ENCODE measurements around the gene ATE1.
A peak's percentile ranks its signal among the peaks of the same experiment; 100 is the strongest.
"Not testable (repeated sequence)": the region's sequence is repeated elsewhere in the genome, so short reads cannot be mapped to it uniquely, and the experiment has no call there.

ATE1 gene

DNA sequence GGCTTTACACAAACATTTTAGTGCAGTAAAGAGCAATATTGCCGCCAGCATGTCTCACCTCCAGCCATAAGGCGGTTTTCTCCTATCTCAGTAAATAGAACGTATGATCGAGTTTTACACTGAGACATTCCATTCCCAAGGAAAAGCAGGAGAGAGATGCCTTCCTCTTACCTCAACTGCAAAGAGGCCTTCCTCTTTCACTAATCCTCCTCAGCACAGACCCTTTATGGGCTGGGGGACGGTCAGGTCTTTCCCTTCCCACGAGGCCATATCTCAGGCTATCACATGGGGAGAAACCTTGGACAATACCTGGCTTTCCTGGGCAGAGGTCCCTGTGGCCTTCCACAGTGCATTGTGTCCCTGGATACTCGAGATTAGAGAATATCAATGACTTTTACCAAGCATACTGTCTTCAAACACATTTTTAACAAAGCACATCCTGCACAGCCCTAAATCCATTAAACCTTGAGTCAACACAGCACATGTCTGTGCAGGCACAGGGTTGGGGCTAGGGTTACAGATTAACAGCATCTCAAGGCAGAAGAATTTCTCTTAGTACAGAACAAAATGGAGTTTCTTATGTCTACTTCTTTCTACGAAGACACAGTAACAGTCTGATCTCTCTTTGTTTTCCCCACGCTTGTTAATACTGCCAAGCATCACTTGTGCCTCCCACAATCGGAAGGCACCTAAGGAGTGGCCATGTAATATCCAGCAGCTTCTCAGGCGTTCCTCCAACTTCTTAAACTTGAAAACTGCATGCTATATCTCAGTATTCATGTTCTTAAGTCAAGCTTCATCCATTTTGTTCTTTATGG is 2.6 kb upstream of the ATE1 start:
- DNase-seq (ENCODE audit: low read depth): not testable (repeated sequence)

DNA sequence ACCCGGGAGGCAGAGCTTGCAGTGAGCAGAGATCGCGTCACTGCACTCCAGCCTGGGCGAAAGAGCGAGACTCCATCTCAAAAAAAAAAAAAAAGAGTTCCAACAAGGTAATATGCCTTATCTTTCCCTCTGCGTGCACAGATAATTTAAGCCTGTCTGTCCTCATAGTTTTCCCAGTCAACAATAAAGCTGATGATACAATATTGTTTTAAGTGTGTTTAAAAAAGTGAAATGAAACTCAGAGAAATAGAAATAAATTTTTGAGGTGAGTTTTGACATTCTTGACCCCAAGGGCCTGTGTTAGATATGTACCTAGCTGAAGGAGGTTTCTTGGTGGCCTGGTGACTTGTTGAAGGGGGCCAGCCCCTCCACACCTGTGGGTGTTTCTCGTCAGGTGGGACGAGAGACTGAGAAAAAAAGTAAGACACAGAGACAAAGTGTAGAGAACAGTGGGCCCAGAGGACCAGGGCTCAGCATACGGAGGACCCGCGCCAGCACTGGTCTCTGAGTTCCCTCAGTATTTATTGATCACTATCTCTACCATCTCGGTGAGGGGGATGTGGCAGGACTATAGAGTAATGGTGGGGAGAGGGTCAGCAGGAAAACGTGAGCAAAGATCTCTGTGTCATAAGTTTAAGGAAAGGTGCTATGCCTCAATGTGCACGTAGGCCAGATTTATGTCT is 1.9 kb upstream of the ATE1 start:
- DNase-seq (ENCODE audit: low read depth): not testable (repeated sequence)

DNA sequence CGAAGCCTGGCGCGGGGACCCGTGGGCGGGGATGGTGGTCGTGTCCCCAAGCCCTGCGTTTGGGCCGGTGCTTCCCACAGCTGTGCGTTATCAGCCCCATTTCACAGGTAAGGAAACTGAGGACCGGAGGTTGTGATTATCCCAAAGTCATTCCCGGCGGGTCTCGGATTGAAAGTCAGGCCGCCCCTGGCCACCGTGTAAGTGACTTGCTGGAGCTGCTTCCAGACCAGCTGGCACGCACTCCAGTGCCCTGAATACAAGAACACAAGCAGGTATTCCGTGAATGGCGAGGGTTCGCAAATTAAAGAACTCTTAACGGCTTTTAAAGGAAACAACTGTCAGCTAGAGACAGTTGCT is 675 bp upstream of the ATE1 start:
- no peak for DNase-seq (ENCODE audit: low read depth)

DNA sequence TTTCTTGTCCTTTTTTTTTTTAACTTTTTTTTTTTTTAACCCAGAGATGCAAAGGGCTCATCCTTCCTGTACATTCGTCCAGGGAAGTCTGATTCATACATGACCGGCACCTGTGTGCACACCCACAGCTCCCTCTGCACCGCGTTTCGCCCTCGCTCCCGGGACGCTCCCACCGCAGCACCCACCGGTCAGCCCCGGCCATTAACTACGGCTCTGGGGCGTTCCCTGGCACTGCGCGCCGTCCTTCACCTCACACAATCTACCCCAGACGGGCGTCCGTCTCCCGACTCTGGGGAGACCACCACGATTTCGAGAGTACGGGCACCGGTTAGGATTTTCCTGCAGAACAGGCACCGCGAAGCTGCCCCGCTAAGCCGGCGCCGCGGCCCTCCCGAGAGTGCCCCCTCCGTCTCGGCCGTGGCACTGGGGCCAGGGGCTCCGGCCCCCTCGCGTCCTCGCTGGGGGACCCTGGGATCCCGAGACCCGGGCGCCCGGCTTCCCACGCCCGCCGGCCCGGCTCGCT is 452 bp downstream of the ATE1 start:
- DNase-seq (ENCODE audit: low read depth): no peak

DNA sequence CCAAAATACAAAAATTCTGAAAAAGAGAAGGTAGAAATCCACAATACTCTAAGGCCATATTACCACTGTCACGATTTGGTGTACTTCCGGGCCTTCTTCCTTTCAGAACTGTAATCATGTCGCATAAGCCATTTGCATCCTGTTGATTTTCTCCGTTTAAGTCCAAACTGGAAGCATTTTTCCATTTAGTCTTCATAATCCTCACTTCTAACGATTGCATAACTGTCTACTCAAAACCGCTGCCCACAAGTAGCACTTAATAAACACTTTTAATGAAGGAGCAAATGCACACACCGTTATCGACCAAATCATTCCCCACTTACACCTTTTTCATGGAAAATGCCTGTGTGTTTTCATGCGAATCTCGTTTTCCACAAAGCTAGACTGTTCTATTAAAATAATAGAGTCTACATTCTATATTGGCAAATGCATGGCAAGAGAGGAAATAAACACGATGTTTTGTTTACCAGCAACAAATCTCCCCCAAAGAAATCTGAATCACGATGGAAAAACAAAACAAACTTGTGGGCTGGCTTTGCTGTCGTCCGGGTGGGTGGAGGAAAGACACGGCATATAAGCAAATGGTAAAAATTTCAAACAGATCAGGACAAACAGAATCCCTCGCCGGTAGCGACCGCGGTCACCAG is 1.0 kb downstream of the ATE1 start:
- DNase-seq (ENCODE audit: low read depth): no peak

DNA sequence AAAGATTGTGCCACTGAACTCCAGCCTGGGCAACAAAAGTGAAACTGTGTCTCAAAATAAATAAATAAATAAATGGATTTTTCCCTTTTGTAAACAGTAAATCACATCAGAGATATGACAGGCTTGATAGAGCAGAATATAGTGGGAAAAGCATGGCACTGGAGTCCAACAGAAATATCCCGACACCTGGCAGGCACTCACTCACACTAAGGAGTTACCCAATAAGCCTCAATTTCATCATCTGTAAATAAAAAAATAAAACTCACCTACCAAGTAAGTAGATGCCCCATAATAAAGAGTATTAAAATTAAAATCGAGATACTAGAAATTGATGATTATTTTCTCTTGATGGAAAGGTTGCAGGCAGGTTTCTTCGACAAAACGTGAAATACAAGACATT is 1.7 kb downstream of the ATE1 start:
- no peak for DNase-seq (ENCODE audit: low read depth)

DNA sequence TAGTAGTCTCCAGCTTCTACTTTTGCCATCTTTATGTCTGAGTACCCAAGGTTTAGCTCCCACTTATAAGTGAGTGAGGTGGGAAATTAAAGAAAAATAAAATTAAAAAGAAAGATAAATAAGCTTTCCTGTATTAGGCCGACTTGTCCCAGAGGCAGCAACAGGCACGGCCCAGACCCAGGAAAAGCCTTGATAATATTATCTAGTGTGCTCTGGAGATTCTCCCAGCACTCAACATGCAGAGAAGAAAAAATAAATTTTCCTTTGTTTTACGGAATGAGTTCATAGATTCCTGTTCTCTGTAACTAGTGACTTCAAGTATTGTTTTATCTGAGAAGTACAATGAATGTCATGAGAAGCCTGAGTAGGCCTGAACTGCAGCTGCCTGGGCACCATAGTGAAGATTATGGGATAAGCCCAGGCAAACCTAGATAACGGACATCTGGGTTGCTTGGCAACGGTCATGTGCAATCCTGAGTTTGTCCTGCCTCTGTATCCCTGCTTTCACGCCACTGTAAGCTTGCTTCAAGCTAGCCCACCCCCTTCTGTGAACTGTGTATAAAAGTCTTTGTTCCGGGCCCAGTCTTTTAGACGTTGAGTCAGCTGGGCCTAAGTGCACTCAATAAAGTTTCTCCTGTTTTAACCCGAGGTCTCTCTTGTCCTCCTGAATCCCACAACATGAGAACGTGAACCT is 6.4 kb downstream of the ATE1 start:
- no peak for DNase-seq (ENCODE audit: low read depth)

DNA sequence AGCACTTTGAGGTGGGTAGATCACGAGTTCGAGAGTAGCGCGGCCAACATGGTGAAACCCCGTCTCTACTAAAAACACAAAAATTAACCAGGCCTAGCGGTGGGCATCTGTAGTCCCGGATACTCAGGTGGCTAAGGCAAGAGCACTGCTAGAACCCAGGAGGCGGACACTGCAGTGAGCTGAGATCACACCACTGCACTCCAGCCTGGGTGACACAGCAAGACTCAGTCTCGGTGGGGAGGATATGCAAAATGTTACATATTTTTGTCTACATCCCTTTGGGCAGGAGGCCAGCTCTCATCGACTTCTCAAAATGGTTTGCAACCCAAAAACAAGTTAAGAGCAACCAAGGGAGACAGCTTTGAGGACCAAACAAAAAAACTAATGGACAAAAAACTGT is 8.2 kb downstream of the ATE1 start:
- DNase-seq (ENCODE audit: low read depth): no peak

DNA sequence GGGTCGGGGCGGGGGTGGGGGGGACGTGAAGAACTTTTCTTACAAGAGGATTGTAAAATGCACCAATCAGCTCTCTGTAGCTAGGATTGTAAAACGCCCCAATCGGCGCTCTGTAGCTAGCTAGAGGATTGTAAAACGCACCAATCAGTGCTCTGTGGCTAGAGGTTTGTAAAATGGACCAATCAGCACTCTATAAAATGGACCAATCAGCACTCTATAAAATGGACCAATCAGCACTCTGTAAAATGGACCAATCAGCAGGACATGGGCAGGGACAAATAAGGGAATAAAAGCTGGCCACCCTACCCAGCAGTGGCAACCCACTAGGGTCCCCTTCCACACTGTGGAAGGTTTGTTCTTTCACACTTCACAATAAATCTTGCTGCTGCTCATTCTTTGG is 9.0 kb downstream of the ATE1 start:
- DNase-seq (ENCODE audit: low read depth): not testable (repeated sequence)

DNA sequence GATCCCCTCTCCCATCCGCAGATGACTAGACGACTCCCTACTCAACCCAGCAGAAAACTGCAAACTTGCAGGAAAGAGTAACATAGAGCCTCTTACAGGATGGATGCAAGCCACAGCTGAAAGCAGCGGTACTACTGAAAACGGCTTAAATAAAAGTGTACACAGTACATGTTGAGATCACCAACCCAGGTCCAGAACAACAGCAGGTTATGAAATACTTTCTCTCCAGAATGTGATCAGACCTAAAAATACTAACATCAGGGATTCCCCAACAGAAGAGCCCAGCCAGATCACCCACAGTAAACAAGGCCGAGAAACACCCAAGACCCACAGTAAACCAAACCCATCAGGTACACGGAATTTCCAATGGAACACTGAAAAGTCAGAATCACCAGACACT is 13.2 kb downstream of the ATE1 start:
- DNase-seq (ENCODE audit: low read depth): no peak

DNA sequence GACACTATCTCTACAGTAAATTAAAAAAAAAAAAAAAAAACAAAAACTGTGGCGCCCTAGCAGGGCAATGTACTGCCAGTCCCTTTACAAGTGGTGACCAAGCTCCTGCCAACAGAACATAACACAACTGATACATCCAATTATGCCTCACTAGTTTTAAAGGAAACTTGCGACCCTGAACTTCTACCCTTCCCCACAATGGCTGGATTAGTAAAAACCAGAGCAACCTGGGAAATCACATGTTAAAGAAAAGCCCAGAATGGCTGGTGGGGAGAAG is 16.5 kb downstream of the ATE1 start:
- DNase-seq (ENCODE audit: low read depth): no peak

DNA sequence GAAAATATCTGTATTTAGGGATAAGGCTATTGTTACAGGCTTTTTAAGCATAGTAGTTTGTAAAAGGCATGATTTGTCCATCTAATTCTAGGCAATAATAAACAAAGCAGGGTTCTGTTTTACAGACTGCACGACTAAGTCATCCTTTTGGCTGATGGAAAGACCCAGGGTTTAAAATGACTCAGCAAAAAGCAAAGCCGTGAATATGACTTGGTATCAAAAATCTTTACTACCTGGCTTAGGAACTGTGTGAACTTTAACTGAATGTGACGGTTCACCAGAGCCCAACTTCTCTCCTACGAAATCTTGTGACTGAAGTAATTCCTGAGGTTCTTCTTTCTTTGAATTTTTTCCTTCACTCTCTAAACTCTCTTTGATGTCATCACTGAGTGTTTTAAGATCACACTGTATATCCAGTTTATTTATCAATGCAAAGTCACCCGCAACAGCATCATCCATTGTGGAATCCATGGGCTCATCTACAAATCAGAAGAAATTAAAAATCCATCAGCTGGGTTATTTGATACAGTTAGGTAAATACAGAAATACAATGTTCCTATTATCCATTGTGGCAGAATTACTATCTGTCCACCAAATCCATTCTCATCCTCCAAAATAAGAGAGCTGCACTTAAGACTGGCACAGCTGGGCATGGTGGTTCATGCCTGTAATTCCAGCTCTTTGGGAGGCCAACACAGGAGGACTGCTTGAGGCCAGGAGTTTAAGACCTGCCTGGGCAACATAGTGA is 17.0 kb downstream of the ATE1 start:
- no peak for DNase-seq (ENCODE audit: low read depth)

DNA sequence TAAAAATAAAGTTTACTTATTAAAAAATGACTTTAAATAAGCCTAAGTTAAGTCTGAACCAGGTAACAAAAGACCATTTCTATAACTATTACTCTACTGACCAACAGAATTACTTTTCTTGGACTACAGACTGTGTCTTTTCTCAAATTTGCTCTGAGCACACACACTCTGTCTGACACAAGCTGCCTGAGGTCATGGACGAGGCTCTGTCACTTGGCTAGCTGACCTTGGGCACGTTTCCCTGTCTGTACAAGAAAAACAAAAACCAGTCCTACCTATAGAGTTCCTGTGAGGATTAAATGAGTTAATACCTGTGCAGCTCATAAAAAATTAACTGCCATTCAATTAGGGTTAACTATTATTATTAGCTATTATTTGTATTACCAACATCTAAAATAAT is 22.9 kb downstream of the ATE1 start:
- DNase-seq (ENCODE audit: low read depth): no peak

DNA sequence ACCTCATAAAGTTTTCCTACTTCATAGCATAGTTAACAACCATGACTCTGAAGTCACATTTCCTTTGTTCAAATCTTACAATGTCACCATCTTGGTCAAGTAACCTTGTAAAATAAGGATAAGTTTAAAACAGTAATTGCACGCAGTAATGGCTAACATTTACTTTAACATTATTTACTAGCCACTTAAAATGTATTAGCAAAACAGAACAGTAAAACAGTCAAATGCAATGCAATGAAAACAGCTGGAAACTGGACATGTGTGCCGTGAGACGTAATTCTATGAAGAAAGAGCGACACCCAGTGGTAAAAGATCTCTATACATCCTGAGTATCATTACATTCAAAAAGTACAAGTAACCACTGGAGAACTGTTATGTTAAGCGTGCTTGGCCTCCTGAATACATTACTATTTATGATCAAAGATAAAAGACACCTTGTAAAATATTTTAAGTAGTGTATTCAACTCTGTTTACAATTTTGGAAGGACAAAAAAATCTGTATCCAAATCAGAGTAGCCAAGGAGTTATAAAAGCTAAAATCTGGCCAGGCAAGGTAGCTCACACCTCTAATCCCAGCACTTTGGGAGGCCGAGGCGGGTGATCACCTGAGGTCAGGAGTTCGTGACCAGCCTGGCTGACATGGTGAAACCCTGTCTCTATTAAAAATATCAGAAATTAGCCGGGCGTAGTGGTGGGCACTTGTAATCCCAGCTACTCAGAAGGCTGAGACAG is 27.2 kb downstream of the ATE1 start:
- no peak for DNase-seq (ENCODE audit: low read depth)

DNA sequence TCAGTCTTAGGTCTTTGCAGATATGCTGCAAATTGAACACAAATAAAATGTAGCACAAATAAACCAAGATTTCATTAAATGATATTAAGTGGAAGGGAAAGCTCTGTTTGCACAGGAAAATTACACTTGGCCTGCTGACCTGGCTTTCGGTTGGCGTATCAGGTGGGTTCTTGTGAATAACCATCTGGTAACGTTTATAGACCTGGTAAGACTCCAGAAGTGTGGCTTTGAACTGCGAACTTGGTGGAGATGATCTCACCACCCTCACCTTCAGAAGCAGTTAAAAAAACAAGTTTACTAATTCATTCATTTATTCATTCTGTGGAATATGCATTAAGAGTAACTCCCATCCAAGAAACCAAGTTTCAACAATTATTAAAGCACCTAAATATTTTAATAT is 28.1 kb downstream of the ATE1 start:
- DNase-seq (ENCODE audit: low read depth): no peak

DNA sequence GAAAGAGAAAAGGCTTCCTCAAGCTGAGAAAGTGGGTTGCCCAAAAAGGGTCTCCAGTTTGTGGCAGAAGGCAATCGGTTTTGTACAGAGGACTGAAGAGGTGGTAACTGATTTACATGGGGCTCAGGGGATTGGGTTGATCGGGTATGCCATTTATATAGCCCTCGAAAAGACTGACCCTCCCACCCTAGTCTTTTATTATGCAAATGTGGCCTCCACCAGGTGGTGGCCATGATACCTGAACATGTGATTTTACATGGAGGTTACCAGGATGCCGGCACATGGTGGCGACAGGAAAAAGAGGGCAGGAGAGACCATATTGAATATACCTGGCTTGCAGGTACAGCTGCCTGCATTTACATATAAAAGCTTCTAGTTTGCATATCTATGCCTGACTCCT is 36.7 kb downstream of the ATE1 start:
- DNase-seq (ENCODE audit: low read depth): no peak

DNA sequence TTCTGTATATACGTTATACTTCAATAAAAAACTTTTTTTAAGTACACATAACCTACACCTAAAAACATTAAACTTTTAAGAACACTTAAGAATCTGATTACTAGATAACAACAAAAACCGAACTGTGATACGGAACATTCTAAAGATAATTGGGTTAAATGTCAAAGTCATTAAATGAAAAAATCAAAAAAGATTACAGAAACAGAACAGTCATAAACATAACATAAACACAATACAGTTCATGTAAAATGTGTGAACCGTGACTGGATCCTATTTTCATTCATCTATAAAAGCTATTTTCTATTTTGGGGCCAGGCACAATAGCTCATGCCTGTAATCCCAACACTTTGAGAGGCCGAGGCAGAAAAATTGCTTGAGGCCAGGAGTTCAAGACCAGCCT is 38.6 kb downstream of the ATE1 start:
- no peak for DNase-seq (ENCODE audit: low read depth)

DNA sequence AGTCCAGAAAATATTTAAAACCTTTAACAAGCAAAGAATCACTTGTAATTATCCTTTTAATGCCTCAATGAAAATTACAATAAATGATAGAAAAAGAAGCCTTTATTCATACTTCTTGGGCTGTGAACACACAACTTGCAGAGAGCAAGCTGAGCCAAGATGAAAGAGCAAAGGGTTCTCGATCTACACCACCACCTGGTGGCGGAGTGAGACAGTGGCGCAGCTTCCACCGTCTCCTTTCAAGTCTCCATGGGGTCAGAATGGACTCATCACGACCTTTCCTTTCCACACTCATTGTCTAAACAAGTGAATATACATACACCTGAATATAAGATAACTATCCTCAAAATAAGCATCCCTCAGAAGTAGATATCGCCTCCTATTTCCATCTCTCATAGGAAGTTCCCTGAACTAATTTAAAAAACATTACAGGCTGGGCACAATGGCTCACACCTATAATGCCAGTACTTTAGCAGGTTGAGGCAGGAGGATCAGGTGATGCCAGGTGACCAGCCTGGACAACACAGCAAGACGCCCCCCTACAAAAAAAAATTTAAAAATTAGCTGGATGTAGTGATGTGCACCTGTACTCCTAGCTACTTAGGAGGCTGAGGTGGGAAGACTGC is 40.7 kb downstream of the ATE1 start:
- DNase-seq (ENCODE audit: low read depth): peak; percentile 7

DNA sequence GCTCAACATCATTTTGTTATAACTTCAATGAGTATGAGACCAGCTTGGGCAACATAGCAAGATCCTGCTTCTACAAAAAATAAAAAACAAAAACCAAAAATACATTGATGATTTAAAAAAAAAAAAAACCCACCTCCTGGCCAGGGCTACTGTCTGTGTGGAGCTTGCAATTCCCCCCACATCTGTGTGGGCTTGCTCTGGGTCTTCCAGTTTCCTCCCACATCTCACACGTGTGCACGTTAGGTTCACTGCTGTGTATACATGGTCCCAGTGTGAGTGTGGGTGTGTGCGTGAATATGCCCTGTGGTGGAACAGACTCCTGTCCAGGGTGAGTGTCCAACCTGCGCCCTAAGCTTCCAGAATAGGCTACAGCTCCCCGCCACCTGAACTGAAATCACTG is 41.6 kb downstream of the ATE1 start:
- DNase-seq (ENCODE audit: low read depth): no peak

DNA sequence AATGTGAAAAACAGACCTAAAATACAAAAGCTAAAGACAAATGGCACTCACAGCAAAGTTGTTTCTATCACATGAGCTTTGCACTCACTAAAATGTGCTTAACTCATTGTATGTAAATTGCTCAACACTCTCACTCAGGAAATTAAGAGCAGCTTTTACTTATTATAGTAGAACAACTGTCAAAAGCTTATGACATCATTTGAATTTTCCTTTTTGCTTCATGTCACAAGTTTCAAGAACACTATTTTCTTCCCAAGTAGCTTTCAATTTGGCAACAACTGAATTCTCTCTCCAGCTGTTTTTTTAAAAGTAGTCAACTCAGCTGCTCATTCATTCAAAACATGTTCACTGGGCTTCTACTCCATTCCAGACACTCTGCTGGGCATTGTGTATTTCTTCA is 46.9 kb downstream of the ATE1 start:
- DNase-seq (ENCODE audit: low read depth): no peak

DNA sequence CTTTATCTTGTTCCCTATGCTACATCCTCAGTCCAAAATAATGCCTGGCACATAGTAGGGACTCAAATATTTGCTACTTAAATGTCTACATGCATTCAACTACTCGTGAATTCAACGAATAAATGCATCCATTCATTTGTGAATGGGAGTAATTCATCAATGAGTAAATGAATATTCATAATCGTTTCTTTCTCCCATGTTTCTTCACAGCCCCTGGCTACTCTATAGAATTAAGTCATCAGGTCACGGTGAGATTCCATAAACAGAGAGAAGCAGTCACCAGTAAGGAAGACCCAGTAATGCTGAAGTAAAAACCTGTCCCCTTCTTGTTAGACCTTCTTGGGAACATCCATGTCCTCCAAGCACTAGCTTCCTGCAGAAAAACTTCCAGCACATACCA is 48.4 kb downstream of the ATE1 start:
- no peak for DNase-seq (ENCODE audit: low read depth)

All from HS-27A (cell line).